HT-29 (cell line): ENCODE results near the gene PPP2R2B. TPM values are rescaled to one million over a fixed set of nuclear protein-coding genes. Genes with fewer than 3 reads are reported as not detected.
"Not testable (repeated sequence)": the region's sequence is repeated elsewhere in the genome, so short reads cannot be mapped to it uniquely, and the experiment has no call there.

Source experiments
- DNase-seq: peaks from one replicate; pipeline ENCODE4 v3.0.0-alpha.2; 2015; ENCODE audit warnings: low spot score
- small RNA-seq: library from RNA; depleted of rRNA; stranded (forward); fragments of <200 nt; gene quantifications from one replicate; pipeline ENCODE3, GENCODE V24; 2014
- total RNA-seq: library from RNA; depleted of rRNA; stranded (reverse); fragments of >200 nt; shearing (Covaris generic); gene quantifications from 2 replicates; pipeline ENCODE4 v1.2.3, GENCODE V29; 2014

The PPP2R2B gene
- total RNA-seq, 1 experiment from 2014 or later = 0.08 TPM

GRCh38 chr5:146556884-146557283, 321.7 kb downstream of the PPP2R2B start:
- DNase-seq = not testable (repeated sequence)

- DNase-seq = no peak
Observed at GRCh38 chr5:146553446-146553845, 325.1 kb downstream of the PPP2R2B start.

- DNase-seq = no peak
Observed at GRCh38 chr5:146549615-146550014, 328.9 kb downstream of the PPP2R2B start.

GRCh38 chr5:146548781-146549449, 329.6 kb downstream of the PPP2R2B start:
- no peak for DNase-seq

- DNase-seq = no peak
Observed at GRCh38 chr5:146544232-146544631, 334.3 kb downstream of the PPP2R2B start.

- DNase-seq = peak; percentile 72
Observed at GRCh38 chr5:146541958-146542849, 336.4 kb downstream of the PPP2R2B start.

- DNase-seq = no peak
Observed at GRCh38 chr5:146540414-146540813, 338.1 kb downstream of the PPP2R2B start.

- DNase-seq = no peak
Observed at GRCh38 chr5:146539973-146540372, 338.6 kb downstream of the PPP2R2B start.

- DNase-seq = no peak
Observed at GRCh38 chr5:146538432-146538831, 340.1 kb downstream of the PPP2R2B start.

GRCh38 chr5:146533882-146534281, 344.7 kb downstream of the PPP2R2B start:
- DNase-seq = no peak

GRCh38 chr5:146533260-146533857, 345.2 kb downstream of the PPP2R2B start:
- DNase-seq = peak; percentile 86

Small RNA genes lying within 50 kb of the gene (small RNA-seq; reads per million reads assigned to genes)
- gene RN7SL791P = not detected
